IMR-90 (cell line): ENCODE measurements around the gene VDR.

Source experiments
- BHLHE40 ChIP-seq: fragments of 150-350 bp; IDR thresholded peaks from 2 replicates; pipeline ENCODE4 v1.6.1; 2016; ENCODE audit warnings: mild to moderate bottlenecking, low read depth, low read length
- CEBPB ChIP-seq: IDR thresholded peaks from 2 replicates; pipeline ENCODE4 v1.6.1; 2012; ENCODE audit warnings: low read depth, low read length, improper control_type of control experiment
- MAFK ChIP-seq: IDR thresholded peaks from 2 replicates; pipeline ENCODE4 v1.6.1; 2012; ENCODE audit warnings: low read depth, low read length, improper control_type of control experiment
- MXI1 ChIP-seq: IDR thresholded peaks from 2 replicates; pipeline ENCODE4 v1.6.1; 2012; ENCODE audit warnings: low read depth, mild to moderate bottlenecking, low read length, moderate library complexity, borderline replicate concordance
- NFE2L2 ChIP-seq: fragments of 150-350 bp; IDR thresholded peaks from 2 replicates; pipeline ENCODE4 v1.6.1; 2016; ENCODE audit warnings: low read depth, mild to moderate bottlenecking, low read length
- POLR2A ChIP-seq: IDR thresholded peaks from 2 replicates; pipeline ENCODE4 v1.6.1; 2012; ENCODE audit warnings: mild to moderate bottlenecking, low read depth, low read length
- RAD21 ChIP-seq: IDR thresholded peaks from 2 replicates; pipeline ENCODE4 v1.6.1; 2012; ENCODE audit warnings: low read length, improper control_type of control experiment
- TF ChIP-seq, protein P1 (sequence below): conservative IDR thresholded peaks from 2 replicates; pipeline ENCODE4 v1.5.1; 2012; ENCODE audit warnings: mild to moderate bottlenecking, low read depth, low read length, improper control_type of control experiment
- TF ChIP-seq, protein P2 (sequence below): fragments of 150-350 bp; IDR thresholded peaks from 2 replicates; pipeline ENCODE4 v1.6.1; 2016; ENCODE audit warnings: low read depth, mild to moderate bottlenecking, low read length, moderate library complexity, borderline replicate concordance
- TF ChIP-seq, protein P3 (sequence below): fragments of 150-350 bp; IDR thresholded peaks from 2 replicates; pipeline ENCODE4 v1.6.1; 2017; ENCODE audit warnings: mild to moderate bottlenecking, antibody characterized with exemption, low read length, low read depth

DNA sequence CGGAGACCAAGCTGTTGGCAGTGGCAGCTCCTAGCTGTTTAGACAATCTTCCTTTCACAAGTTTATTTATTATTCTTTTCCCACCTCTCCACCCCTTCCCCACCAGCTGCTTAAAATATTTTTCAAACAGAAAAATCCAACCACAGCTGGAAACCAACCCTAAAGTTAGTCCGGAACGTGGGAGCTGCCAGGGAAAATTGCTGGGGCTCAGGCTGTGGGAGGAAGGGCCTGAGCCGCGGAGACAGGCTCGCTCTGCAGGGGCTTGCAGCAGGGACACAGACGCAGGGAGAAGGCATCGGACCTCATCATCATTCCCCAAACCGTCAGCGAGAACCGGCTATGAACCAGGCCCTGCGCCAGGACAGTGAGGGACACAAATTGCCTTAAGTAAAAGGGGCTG is 42.5 kb upstream of the VDR start:
- TF ChIP-seq, protein P1, sequence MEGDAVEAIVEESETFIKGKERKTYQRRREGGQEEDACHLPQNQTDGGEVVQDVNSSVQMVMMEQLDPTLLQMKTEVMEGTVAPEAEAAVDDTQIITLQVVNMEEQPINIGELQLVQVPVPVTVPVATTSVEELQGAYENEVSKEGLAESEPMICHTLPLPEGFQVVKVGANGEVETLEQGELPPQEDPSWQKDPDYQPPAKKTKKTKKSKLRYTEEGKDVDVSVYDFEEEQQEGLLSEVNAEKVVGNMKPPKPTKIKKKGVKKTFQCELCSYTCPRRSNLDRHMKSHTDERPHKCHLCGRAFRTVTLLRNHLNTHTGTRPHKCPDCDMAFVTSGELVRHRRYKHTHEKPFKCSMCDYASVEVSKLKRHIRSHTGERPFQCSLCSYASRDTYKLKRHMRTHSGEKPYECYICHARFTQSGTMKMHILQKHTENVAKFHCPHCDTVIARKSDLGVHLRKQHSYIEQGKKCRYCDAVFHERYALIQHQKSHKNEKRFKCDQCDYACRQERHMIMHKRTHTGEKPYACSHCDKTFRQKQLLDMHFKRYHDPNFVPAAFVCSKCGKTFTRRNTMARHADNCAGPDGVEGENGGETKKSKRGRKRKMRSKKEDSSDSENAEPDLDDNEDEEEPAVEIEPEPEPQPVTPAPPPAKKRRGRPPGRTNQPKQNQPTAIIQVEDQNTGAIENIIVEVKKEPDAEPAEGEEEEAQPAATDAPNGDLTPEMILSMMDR, result no peak
- TF ChIP-seq NFE2L2, result no peak
- no peak for TF ChIP-seq BHLHE40
- TF ChIP-seq CEBPB, result no peak
- TF ChIP-seq POLR2A, result no peak
- TF ChIP-seq, protein P2, sequence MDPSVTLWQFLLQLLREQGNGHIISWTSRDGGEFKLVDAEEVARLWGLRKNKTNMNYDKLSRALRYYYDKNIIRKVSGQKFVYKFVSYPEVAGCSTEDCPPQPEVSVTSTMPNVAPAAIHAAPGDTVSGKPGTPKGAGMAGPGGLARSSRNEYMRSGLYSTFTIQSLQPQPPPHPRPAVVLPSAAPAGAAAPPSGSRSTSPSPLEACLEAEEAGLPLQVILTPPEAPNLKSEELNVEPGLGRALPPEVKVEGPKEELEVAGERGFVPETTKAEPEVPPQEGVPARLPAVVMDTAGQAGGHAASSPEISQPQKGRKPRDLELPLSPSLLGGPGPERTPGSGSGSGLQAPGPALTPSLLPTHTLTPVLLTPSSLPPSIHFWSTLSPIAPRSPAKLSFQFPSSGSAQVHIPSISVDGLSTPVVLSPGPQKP, result no peak
- TF ChIP-seq RAD21, result no peak
- TF ChIP-seq, protein P3, sequence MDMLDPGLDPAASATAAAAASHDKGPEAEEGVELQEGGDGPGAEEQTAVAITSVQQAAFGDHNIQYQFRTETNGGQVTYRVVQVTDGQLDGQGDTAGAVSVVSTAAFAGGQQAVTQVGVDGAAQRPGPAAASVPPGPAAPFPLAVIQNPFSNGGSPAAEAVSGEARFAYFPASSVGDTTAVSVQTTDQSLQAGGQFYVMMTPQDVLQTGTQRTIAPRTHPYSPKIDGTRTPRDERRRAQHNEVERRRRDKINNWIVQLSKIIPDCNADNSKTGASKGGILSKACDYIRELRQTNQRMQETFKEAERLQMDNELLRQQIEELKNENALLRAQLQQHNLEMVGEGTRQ, result no peak
- TF ChIP-seq MAFK, result no peak
- TF ChIP-seq MXI1, result no peak
